CD14-positive monocyte (primary cell): ENCODE data around the gene ABHD17C. TPM values are rescaled to one million over a fixed set of nuclear protein-coding genes. Genes with fewer than 3 reads are reported as not detected.

Source experiments
- DNase-seq, 3 donors: peaks; one replicate each; pipeline ENCODE4 v3.0.0-alpha.2; 2011 to 2022
- H2AFZ ChIP-seq: 2 replicates; pipeline ENCODE4 v1.6.0; 2012; ENCODE audit warnings: mild to moderate bottlenecking, low read depth, low read length, inconsistent platforms; ENCODE audit not compliant: insufficient read depth, poor library complexity, severe bottlenecking
- H3K27ac ChIP-seq, 2 donors: 1 replicate in 1 of 2; 2 replicates in 1 of 2; pipeline ENCODE4 v1.5.1; 2012 to 2013; ENCODE audit warnings: low read length in 2 of 2, control low read depth in 1 of 2, inconsistent platforms in 1 of 2, low read depth in 1 of 2, mild to moderate bottlenecking in 1 of 2
- H3K27me3 ChIP-seq, 2 donors: one replicate each; pipeline versions ENCODE4 v1.6.0 to v1.6.1; 2011 to 2013; ENCODE audit warnings: low read length in 2 of 2; ENCODE audit not compliant: control insufficient read depth in 2 of 2, insufficient read depth in 2 of 2
- H3K36me3 ChIP-seq, 2 donors: replicated peaks in 1 of 2; 1 replicate in 1 of 2; 2 replicates in 1 of 2; pipeline versions ENCODE4 v1.5.1 to v1.6.1; 2012 to 2013; ENCODE audit warnings: low read length in 2 of 2, control low read depth in 1 of 2, inconsistent platforms in 1 of 2, mild to moderate bottlenecking in 1 of 2; ENCODE audit not compliant: insufficient read depth in 2 of 2, control insufficient read depth in 1 of 2
- H3K4me1 ChIP-seq, 2 donors: 1 replicate in 1 of 2; 2 replicates in 1 of 2; pipeline versions ENCODE4 v1.5.1 to v1.6.1; 2012 to 2013; ENCODE audit warnings: low read length in 2 of 2, control low read depth in 1 of 2, inconsistent platforms in 1 of 2, mild to moderate bottlenecking in 1 of 2, moderate library complexity in 1 of 2; ENCODE audit not compliant: insufficient read depth in 2 of 2, control insufficient read depth in 1 of 2
- H3K4me2 ChIP-seq: replicated peaks from 2 replicates; pipeline ENCODE3; 2012; ENCODE audit warnings: low read length, moderate library complexity, mild to moderate bottlenecking; ENCODE audit not compliant: poor library complexity, severe bottlenecking; ENCODE audit errors: extremely low read depth
- H3K4me3 ChIP-seq, 3 experiments: fragments of 200-600 bp in 1 of 3; sonication (generic) in 1 of 3; replicated peaks in 1 of 3; 1 replicate in 2 of 3; 2 replicates in 1 of 3; pipeline ENCODE4 v1.5.1; 2011 to 2013; ENCODE audit warnings: low read length in 3 of 3, mild to moderate bottlenecking in 3 of 3, control low read depth in 2 of 3, low read depth in 2 of 3, inconsistent platforms in 1 of 3, moderate library complexity in 1 of 3
- H3K79me2 ChIP-seq: 2 replicates; pipeline ENCODE4 v1.6.0; 2012; ENCODE audit warnings: mild to moderate bottlenecking, control low read depth, inconsistent platforms, low read length, moderate library complexity; ENCODE audit not compliant: insufficient read depth
- H3K9ac ChIP-seq: 2 replicates; pipeline ENCODE4 v1.6.0; 2017; ENCODE audit warnings: low read length, mild to moderate bottlenecking; ENCODE audit not compliant: insufficient read depth, poor library complexity, severe bottlenecking
- H3K9me3 ChIP-seq, 2 donors: replicated peaks in 1 of 2; 1 replicate in 1 of 2; 2 replicates in 1 of 2; pipeline versions ENCODE4 v1.5.1 to v1.6.1; 2012 to 2013; ENCODE audit warnings: low read length in 2 of 2, control low read depth in 1 of 2; ENCODE audit not compliant: control insufficient read depth in 1 of 2, insufficient read depth in 1 of 2
- H4K20me1 ChIP-seq: 2 replicates; pipeline ENCODE4 v1.6.0; 2012; ENCODE audit warnings: mild to moderate bottlenecking, low read length, control low read depth, moderate library complexity; ENCODE audit not compliant: insufficient read depth
- H3K27ac Mint-ChIP-seq, 7 donors: one replicate each; pipeline ENCODE4 v1.8.0; 2020; ENCODE audit warnings: mild to moderate bottlenecking in 7 of 7, mixed read lengths in 7 of 7, moderate library complexity in 6 of 7, inconsistent platforms in 2 of 7
- H3K27me3 Mint-ChIP-seq, 3 donors: one replicate each; pipeline ENCODE4 v1.8.0; 2021 to 2022; ENCODE audit warnings: low read depth in 3 of 3, mild to moderate bottlenecking in 3 of 3, mixed read lengths in 3 of 3, moderate library complexity in 3 of 3, inconsistent platforms in 1 of 3
- H3K36me3 Mint-ChIP-seq, 2 donors: one replicate each; pipeline ENCODE4 v1.8.0; 2020; ENCODE audit warnings: mixed read lengths in 2 of 2, inconsistent platforms in 1 of 2, mild to moderate bottlenecking in 1 of 2
- H3K4me1 Mint-ChIP-seq: one replicate; pipeline ENCODE4 v1.8.0; 2020; ENCODE audit warnings: mild to moderate bottlenecking, mixed read lengths
- H3K4me3 Mint-ChIP-seq, 2 donors: one replicate each; pipeline ENCODE4 v1.8.0; 2020; ENCODE audit warnings: mild to moderate bottlenecking in 2 of 2, mixed read lengths in 2 of 2, moderate library complexity in 1 of 2
- H3K9me3 Mint-ChIP-seq, 7 donors: one replicate each; pipeline ENCODE4 v1.8.0; 2020 to 2022; ENCODE audit warnings: mixed read lengths in 7 of 7, mild to moderate bottlenecking in 6 of 7, moderate library complexity in 6 of 7, inconsistent platforms in 2 of 7
- CTCF ChIP-seq: fragments of 200-600 bp; IDR thresholded peaks from one replicate; pipeline ENCODE4 v1.8.0; 2022; ENCODE audit warnings: antibody characterized with exemption, mild to moderate bottlenecking
- WGBS: methylation state at CpG from one replicate; pipeline ENCODE4 v1.1.5; 2013; ENCODE audit warnings: missing lambda C conversion rate; ENCODE audit not compliant: insufficient coverage; 5-methylcytosine and 5-hydroxymethylcytosine counted together
- intact Hi-C, 2 donors: fragments of 100-400 bp; cut with micrococcal nuclease; formaldehyde crosslinking; loops; one replicate each; pipeline versions ENCODE4 v1.15.0 to v1.15.1; 2023
- polyA plus RNA-seq, 3 donors: library from polyadenylated mRNA; depleted of rRNA in 1 of 3; unstranded in 2 of 3; stranded (reverse) in 1 of 3; fragments of 300-500 nt in 2 of 3; fragments of >200 nt in 1 of 3; fragmentation: Illumina TruSeq in 2 of 3; gene quantifications; 1 replicate in 2 of 3; 2 replicates in 1 of 3; pipeline ENCODE4 v1.2.3, GENCODE V29; 2012 to 2021

Gene ABHD17C
- polyA plus RNA-seq, 3 donors, result 0.48 to 0.76 (median 0.68) TPM

GRCh38 chr15:80788536-80788935, 93.4 kb downstream of the ABHD17C start:
- Histone ChIP-seq H4K20me1 (no peaks in the 10 kb centered on the region), H3K27ac (no peak overlapping the region), H3K4me1 (peaks cover 31 to 34% of the 10 kb centered on the region in 2 donors), H3K27me3 (peaks cover 0 to 12% of the 10 kb centered on the region in 2 donors), H2AFZ (no peak overlapping the region), H3K9ac (no peak overlapping the region), H3K79me2 (no peaks in the 10 kb centered on the region), H3K4me2 (peak overlapping the region; percentile 57), H3K4me3 (peak overlapping the region in 1 of 3 experiments; percentile 39), H3K36me3 (no peaks in the 10 kb centered on the region), H3K9me3 (no peaks in the 10 kb centered on the region)
- H3K4me3 Mint-ChIP-seq, result peak overlapping the region in 1 of 2 donors; percentile 48
- 78% methylated on average over 2 of the region's 6 CpGs for WGBS
- no peak for DNase-seq
- peaks cover 13 to 23% (median 14%) of the 10 kb centered on the region in 3 donors for H3K27me3 Mint-ChIP-seq
- TF ChIP-seq CTCF, result no peak
- intact Hi-C loops, result no loop called here
- peak overlapping the region in 1 of 7 donors; percentile 82 for H3K27ac Mint-ChIP-seq
- H3K36me3 Mint-ChIP-seq, result no peaks in the 10 kb centered on the region
- no peaks in the 10 kb centered on the region for H3K9me3 Mint-ChIP-seq
- peaks cover 36% of the 10 kb centered on the region for H3K4me1 Mint-ChIP-seq

- Histone ChIP-seq H3K4me2 (peak overlapping the region; percentile 57), H3K9ac (no peak overlapping the region), H3K36me3 (no peaks in the 10 kb centered on the region), H4K20me1 (no peaks in the 10 kb centered on the region), H2AFZ (no peak overlapping the region), H3K4me3 (peak overlapping the region in 1 of 3 experiments; percentile 39), H3K27me3 (peaks cover 0 to 5% of the 10 kb centered on the region in 2 donors), H3K4me1 (peaks cover 31 to 34% of the 10 kb centered on the region in 2 donors), H3K9me3 (no peaks in the 10 kb centered on the region), H3K79me2 (no peaks in the 10 kb centered on the region), H3K27ac (peak overlapping the region in 1 of 2 donors; percentile 54)
- peak overlapping the region; percentile 15 to 82 (median 61) for H3K27ac Mint-ChIP-seq
- H3K27me3 Mint-ChIP-seq, result peaks cover 9 to 16% (median 11%) of the 10 kb centered on the region in 3 donors
- WGBS, result 83% methylated on average over 1 of the region's 5 CpGs
- peak overlapping the region in 1 of 2 donors; percentile 53 for H3K4me3 Mint-ChIP-seq
- peaks cover 36% of the 10 kb centered on the region for H3K4me1 Mint-ChIP-seq
- no peak for TF ChIP-seq CTCF
- intact Hi-C loops, result no loop called here
- no peaks in the 10 kb centered on the region for H3K9me3 Mint-ChIP-seq
- DNase-seq, result peak; percentile 32 to 59 (median 45)
- no peaks in the 10 kb centered on the region for H3K36me3 Mint-ChIP-seq
Measured at GRCh38 chr15:80789296-80789695, 94.2 kb downstream of the ABHD17C start.
